ENCODE data around the gene NDUFA3.

NDUFA3 gene

DNA sequence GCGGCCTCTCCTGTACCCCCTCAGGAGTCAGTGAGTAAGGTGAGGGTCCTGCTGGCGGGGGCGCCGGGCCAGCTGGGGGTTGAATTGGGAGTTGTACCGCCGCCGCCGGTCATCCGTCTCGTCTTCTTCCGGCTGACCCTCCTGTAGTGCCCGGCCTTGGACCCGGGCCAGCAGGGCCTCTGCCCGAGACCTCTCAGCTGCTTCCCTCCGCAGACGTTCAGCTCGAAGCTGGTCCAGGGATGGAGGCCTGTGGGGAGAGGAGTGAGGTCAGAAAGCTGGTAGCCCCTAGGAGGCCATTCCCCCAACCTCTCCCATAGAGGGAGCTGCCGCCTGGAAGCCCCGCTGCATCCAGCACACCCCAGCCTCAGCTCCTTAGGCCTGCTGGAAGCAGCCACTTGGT, 53.0 kb downstream of the NDUFA3 start:
- no peak for ATAC-seq
- no peak for TF ChIP-seq ARNTL (CRISPR knock-in tag; IDR thresholded peaks at IDR 0.05; ENCODE audit: borderline replicate concordance, low read depth)
- no peak for TF ChIP-seq TCF4 (CRISPR knock-in tag; IDR thresholded peaks at IDR 0.05; ENCODE audit: borderline replicate concordance)
- TF ChIP-seq GLIS3 (CRISPR knock-in tag; IDR thresholded peaks at IDR 0.05): no peak
- no peak for TF ChIP-seq ZNF70 (CRISPR knock-in tag; IDR thresholded peaks at IDR 0.05)
- no peak for TF ChIP-seq OSR1 (CRISPR knock-in tag; IDR thresholded peaks at IDR 0.05)
- no peak for TF ChIP-seq ZFP30 (CRISPR knock-in tag; IDR thresholded peaks at IDR 0.05)
- no peak for TF ChIP-seq ZFP3 (CRISPR knock-in tag; IDR thresholded peaks at IDR 0.05)

DNA sequence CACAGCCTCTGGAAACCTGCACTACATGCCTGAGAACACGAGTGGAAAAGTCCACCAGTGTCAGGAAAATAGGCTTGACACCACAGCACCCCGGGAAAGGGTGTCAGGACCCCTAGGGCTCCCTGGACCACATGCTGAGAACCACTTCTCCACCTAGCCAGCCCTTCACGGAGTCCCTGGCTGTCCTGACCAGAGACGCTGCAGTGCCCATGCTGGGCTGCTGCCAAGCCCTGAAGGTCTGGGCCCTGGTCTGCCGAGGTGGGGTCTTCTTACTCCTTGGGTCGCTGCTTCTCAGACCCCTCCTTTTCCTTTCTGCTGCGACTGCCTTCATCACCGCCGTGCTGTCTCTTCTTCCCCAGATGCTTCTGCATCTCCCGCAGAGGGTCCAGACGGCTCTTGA, 53.8 kb downstream of the NDUFA3 start:
- no peak for TF ChIP-seq ISL1 (CRISPR knock-in tag; IDR thresholded peaks at IDR 0.05)
- no peak for TF ChIP-seq TCF4 (CRISPR knock-in tag; IDR thresholded peaks at IDR 0.05; ENCODE audit: borderline replicate concordance)
- no peak for TF ChIP-seq ARNTL (CRISPR knock-in tag; IDR thresholded peaks at IDR 0.05; ENCODE audit: borderline replicate concordance, low read depth)
- no peak for TF ChIP-seq ZNF565 (CRISPR knock-in tag; conservative IDR thresholded peaks at IDR 0.05; ENCODE audit: low read depth)
- ATAC-seq: no peak

DNA sequence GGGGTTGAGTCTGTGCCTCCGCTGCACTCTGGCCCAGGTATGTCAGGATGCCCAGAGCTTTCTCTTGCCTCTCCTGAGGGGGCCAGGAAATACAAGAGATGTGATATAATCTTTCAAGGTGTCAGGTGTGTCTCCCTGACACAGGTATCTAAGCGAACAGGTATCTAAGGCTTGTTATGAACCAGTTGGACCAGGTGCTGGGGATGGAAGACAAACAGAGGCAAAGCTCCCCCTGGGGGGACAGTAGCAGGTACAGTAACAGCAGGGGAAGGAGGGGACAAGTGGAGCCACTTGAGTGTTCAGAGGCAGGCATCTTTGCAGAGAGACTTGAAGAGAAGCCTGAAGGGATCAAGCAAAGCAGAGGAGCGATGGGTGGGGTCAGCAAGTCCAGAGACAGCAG, 54.3 kb downstream of the NDUFA3 start:
- TF ChIP-seq ZNF565 (CRISPR knock-in tag; conservative IDR thresholded peaks at IDR 0.05; ENCODE audit: low read depth) (no peak), ISL1 (CRISPR knock-in tag; IDR thresholded peaks at IDR 0.05) (no peak), ZNF70 (CRISPR knock-in tag; IDR thresholded peaks at IDR 0.05) (no peak), TOX (CRISPR knock-in tag; IDR thresholded peaks at IDR 0.05; ENCODE audit: borderline replicate concordance) (no peak), BACH2 (CRISPR knock-in tag; IDR thresholded peaks at IDR 0.05; ENCODE audit: borderline replicate concordance) (no peak), RARB (CRISPR knock-in tag; IDR thresholded peaks at IDR 0.05) (no peak), SNAI2 (CRISPR knock-in tag; IDR thresholded peaks at IDR 0.05) (no peak), ZNF8 (CRISPR knock-in tag; IDR thresholded peaks at IDR 0.05) (no peak), ZC3H10 (CRISPR knock-in tag; IDR thresholded peaks at IDR 0.05) (no peak), TCF4 (CRISPR knock-in tag; IDR thresholded peaks at IDR 0.05; ENCODE audit: borderline replicate concordance) (no peak), CSDC2 (CRISPR knock-in tag; IDR thresholded peaks at IDR 0.05) (no peak), ARNTL (CRISPR knock-in tag; IDR thresholded peaks at IDR 0.05; ENCODE audit: borderline replicate concordance, low read depth) (no peak), OSR1 (CRISPR knock-in tag; IDR thresholded peaks at IDR 0.05) (no peak), ZFP3 (CRISPR knock-in tag; IDR thresholded peaks at IDR 0.05) (no peak), ZFP30 (CRISPR knock-in tag; IDR thresholded peaks at IDR 0.05) (no peak)
- TF ChIP-seq, protein P1, sequence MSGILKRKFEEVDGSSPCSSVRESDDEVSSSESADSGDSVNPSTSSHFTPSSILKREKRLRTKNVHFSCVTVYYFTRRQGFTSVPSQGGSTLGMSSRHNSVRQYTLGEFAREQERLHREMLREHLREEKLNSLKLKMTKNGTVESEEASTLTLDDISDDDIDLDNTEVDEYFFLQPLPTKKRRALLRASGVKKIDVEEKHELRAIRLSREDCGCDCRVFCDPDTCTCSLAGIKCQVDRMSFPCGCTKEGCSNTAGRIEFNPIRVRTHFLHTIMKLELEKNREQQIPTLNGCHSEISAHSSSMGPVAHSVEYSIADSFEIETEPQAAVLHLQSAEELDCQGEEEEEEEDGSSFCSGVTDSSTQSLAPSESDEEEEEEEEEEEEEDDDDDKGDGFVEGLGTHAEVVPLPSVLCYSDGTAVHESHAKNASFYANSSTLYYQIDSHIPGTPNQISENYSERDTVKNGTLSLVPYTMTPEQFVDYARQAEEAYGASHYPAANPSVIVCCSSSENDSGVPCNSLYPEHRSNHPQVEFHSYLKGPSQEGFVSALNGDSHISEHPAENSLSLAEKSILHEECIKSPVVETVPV (CRISPR knock-in tag; IDR thresholded peaks at IDR 0.05): no peak
- TF ChIP-seq, protein P2, sequence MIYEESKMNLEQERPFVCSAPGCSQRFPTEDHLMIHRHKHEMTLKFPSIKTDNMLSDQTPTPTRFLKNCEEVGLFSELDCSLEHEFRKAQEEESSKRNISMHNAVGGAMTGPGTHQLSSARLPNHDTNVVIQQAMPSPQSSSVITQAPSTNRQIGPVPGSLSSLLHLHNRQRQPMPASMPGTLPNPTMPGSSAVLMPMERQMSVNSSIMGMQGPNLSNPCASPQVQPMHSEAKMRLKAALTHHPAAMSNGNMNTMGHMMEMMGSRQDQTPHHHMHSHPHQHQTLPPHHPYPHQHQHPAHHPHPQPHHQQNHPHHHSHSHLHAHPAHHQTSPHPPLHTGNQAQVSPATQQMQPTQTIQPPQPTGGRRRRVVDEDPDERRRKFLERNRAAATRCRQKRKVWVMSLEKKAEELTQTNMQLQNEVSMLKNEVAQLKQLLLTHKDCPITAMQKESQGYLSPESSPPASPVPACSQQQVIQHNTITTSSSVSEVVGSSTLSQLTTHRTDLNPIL (CRISPR knock-in tag; IDR thresholded peaks at IDR 0.05; ENCODE audit: low read depth): no peak
- TF ChIP-seq, protein P3, sequence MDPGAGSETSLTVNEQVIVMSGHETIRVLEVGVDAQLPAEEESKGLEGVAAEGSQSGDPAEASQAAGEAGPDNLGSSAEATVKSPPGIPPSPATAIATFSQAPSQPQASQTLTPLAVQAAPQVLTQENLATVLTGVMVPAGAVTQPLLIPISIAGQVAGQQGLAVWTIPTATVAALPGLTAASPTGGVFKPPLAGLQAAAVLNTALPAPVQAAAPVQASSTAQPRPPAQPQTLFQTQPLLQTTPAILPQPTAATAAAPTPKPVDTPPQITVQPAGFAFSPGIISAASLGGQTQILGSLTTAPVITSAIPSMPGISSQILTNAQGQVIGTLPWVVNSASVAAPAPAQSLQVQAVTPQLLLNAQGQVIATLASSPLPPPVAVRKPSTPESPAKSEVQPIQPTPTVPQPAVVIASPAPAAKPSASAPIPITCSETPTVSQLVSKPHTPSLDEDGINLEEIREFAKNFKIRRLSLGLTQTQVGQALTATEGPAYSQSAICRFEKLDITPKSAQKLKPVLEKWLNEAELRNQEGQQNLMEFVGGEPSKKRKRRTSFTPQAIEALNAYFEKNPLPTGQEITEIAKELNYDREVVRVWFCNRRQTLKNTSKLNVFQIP (CRISPR knock-in tag; IDR thresholded peaks at IDR 0.05; ENCODE audit: borderline replicate concordance, low read depth): no peak
- TF ChIP-seq, protein P4, sequence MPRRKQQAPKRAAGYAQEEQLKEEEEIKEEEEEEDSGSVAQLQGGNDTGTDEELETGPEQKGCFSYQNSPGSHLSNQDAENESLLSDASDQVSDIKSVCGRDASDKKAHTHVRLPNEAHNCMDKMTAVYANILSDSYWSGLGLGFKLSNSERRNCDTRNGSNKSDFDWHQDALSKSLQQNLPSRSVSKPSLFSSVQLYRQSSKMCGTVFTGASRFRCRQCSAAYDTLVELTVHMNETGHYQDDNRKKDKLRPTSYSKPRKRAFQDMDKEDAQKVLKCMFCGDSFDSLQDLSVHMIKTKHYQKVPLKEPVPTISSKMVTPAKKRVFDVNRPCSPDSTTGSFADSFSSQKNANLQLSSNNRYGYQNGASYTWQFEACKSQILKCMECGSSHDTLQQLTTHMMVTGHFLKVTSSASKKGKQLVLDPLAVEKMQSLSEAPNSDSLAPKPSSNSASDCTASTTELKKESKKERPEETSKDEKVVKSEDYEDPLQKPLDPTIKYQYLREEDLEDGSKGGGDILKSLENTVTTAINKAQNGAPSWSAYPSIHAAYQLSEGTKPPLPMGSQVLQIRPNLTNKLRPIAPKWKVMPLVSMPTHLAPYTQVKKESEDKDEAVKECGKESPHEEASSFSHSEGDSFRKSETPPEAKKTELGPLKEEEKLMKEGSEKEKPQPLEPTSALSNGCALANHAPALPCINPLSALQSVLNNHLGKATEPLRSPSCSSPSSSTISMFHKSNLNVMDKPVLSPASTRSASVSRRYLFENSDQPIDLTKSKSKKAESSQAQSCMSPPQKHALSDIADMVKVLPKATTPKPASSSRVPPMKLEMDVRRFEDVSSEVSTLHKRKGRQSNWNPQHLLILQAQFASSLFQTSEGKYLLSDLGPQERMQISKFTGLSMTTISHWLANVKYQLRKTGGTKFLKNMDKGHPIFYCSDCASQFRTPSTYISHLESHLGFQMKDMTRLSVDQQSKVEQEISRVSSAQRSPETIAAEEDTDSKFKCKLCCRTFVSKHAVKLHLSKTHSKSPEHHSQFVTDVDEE (CRISPR knock-in tag; IDR thresholded peaks at IDR 0.05): no peak
- ATAC-seq: no peak

Measured in SK-N-SH treated with all-trans-retinoic acid at 6 μM for 48 hours (cell line).